Astrocyte (in vitro differentiated cells and primary cell): ENCODE results near the gene HSF4. TPM values are rescaled to one million over a fixed set of nuclear protein-coding genes. Genes with fewer than 3 reads are reported as not detected.

ENCODE experiments used
- DNase-seq: peaks from one replicate; pipeline ENCODE4 v3.0.0-alpha.2; 2010; ENCODE audit warnings: low read depth
- FAIRE-seq: peaks from 2 replicates; lab custom pipeline; 2011; peaks lifted over from hg19 to GRCh38; lab: Jason Lieb, UNC
- H2AFZ ChIP-seq: 2 replicates; pipeline ENCODE4 v1.6.0; 2012; ENCODE audit warnings: low read depth, low read length, inconsistent platforms
- H3K27ac ChIP-seq: 2 replicates; pipeline ENCODE4 v1.5.1; 2011; ENCODE audit warnings: low read depth, low read length, inconsistent platforms
- H3K27me3 ChIP-seq: 2 replicates; pipeline ENCODE4 v1.6.0; 2011; ENCODE audit warnings: low read length, inconsistent platforms; ENCODE audit not compliant: insufficient read depth
- H3K36me3 ChIP-seq: 2 replicates; pipeline ENCODE4 v1.5.1; 2011; ENCODE audit warnings: low read length, inconsistent platforms; ENCODE audit not compliant: insufficient read depth
- H3K4me1 ChIP-seq: 2 replicates; pipeline ENCODE4 v1.5.1; 2011; ENCODE audit warnings: low read length, inconsistent platforms; ENCODE audit not compliant: insufficient read depth
- H3K4me2 ChIP-seq: 2 replicates; pipeline ENCODE4 v1.6.0; 2012; ENCODE audit warnings: low read length, inconsistent platforms
- H3K4me3 ChIP-seq: 2 replicates; pipeline ENCODE4 v1.5.1; 2011; ENCODE audit warnings: low read depth, mild to moderate bottlenecking, low read length, inconsistent platforms; ENCODE audit not compliant: insufficient read depth
- H3K79me2 ChIP-seq: 2 replicates; pipeline ENCODE4 v1.6.0; 2012; ENCODE audit warnings: mild to moderate bottlenecking, low read length, inconsistent platforms; ENCODE audit not compliant: insufficient read depth
- H3K9ac ChIP-seq: 2 replicates; pipeline ENCODE4 v1.6.0; 2012; ENCODE audit warnings: mild to moderate bottlenecking, low read length, inconsistent platforms
- H3K9me3 ChIP-seq: 2 replicates; pipeline ENCODE4 v1.5.1; 2012; ENCODE audit warnings: low read depth, mild to moderate bottlenecking, low read length, inconsistent platforms; ENCODE audit not compliant: insufficient read depth
- H4K20me1 ChIP-seq: 2 replicates; pipeline ENCODE4 v1.6.0; 2012; ENCODE audit warnings: low read length, inconsistent platforms; ENCODE audit not compliant: insufficient read depth
- H3K27ac Mint-ChIP-seq: one replicate; pipeline ENCODE4 v1.8.0; 2021; ENCODE audit warnings: mild to moderate bottlenecking, mixed read lengths; ENCODE audit not compliant: unreplicated experiment
- H3K27me3 Mint-ChIP-seq: one replicate; pipeline ENCODE4 v1.8.0; 2021; ENCODE audit warnings: low read depth, mixed read lengths; ENCODE audit not compliant: unreplicated experiment
- H3K36me3 Mint-ChIP-seq: one replicate; pipeline ENCODE4 v1.8.0; 2021; ENCODE audit warnings: low read depth, mixed read lengths; ENCODE audit not compliant: unreplicated experiment
- H3K4me1 Mint-ChIP-seq: one replicate; pipeline ENCODE4 v1.8.0; 2021; ENCODE audit warnings: low read depth, mixed read lengths; ENCODE audit not compliant: unreplicated experiment
- H3K4me3 Mint-ChIP-seq: one replicate; pipeline ENCODE4 v1.8.0; 2021; ENCODE audit warnings: mild to moderate bottlenecking, moderate library complexity, mixed read lengths; ENCODE audit not compliant: unreplicated experiment
- H3K9me3 Mint-ChIP-seq: one replicate; pipeline ENCODE4 v1.8.0; 2021; ENCODE audit warnings: mild to moderate bottlenecking, mixed read lengths; ENCODE audit not compliant: unreplicated experiment
- EZH2 ChIP-seq: IDR thresholded peaks from 2 replicates; pipeline ENCODE4 v1.6.1; 2012; ENCODE audit warnings: mild to moderate bottlenecking, low read length, inconsistent platforms; ENCODE audit not compliant: insufficient read depth
- total RNA-seq: library from RNA; stranded (reverse); gene quantifications from 2 replicates; pipeline ENCODE4 v1.2.1, GENCODE V29; 2021
- TF ChIP-seq, protein P1 (sequence below): IDR thresholded peaks from 2 replicates; pipeline ENCODE4 v1.5.1; 2011; ENCODE audit warnings: low read depth, mild to moderate bottlenecking, inconsistent platforms, low read length, moderate library complexity; ENCODE audit not compliant: insufficient read depth

HSF4 gene
- total RNA-seq, 1 donor from 2014 or later = 4.5 TPM

DNA sequence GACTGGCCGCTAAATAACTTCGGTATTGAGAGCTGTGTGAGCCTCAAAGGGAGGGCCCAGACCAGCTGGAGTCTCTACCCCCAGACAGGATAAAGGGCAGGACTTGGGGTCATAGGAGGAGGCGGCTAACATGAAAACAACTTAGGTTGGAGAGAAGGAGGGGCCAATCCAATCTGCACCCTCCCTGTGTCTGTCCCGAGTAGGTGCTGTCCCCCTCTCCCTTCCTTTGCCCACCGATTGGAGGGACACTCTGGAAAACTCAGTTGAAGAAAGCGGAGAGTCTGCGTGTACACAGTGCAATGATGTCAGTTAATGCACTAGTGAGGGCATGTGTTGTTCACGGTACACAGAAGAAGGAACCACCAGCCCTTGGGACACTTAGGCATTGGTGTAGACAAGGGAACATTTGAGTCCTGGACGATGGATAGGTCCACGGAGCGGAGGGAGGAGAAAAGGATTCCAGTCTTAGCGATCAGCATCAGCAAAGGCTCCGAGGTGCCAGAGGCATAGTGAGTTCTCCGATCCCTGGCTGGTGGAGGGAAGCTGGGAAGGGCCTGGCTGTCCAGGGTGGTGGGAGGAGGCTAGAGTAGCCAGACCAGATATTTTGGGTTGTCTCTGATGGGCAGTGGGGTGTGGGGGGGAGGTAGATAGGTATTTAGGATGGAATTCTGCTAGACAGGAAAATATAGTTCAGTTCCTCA, 6.6 kb downstream of the HSF4 start:
- TF ChIP-seq EZH2 = no peak
- TF ChIP-seq, protein P1, sequence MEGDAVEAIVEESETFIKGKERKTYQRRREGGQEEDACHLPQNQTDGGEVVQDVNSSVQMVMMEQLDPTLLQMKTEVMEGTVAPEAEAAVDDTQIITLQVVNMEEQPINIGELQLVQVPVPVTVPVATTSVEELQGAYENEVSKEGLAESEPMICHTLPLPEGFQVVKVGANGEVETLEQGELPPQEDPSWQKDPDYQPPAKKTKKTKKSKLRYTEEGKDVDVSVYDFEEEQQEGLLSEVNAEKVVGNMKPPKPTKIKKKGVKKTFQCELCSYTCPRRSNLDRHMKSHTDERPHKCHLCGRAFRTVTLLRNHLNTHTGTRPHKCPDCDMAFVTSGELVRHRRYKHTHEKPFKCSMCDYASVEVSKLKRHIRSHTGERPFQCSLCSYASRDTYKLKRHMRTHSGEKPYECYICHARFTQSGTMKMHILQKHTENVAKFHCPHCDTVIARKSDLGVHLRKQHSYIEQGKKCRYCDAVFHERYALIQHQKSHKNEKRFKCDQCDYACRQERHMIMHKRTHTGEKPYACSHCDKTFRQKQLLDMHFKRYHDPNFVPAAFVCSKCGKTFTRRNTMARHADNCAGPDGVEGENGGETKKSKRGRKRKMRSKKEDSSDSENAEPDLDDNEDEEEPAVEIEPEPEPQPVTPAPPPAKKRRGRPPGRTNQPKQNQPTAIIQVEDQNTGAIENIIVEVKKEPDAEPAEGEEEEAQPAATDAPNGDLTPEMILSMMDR = no peak
- Histone ChIP-seq H3K27me3 (peaks cover 26% of the 10 kb centered on the region), H3K9ac (peak overlapping the region; percentile 70), H3K79me2 (no peaks in the 10 kb centered on the region), H3K27ac (peak overlapping the region; percentile 8), H3K4me2 (peak overlapping the region; percentile 87), H4K20me1 (peaks cover 9% of the 10 kb centered on the region), H2AFZ (peak overlapping the region; percentile 72), H3K4me3 (peak overlapping the region; percentile 48), H3K9me3 (no peaks in the 10 kb centered on the region), H3K36me3 (no peaks in the 10 kb centered on the region), H3K4me1 (peaks cover 31% of the 10 kb centered on the region)
- H3K4me3 Mint-ChIP-seq = peak overlapping the region; percentile 81
- FAIRE-seq = no peak
- peaks cover 38% of the 10 kb centered on the region for H3K27me3 Mint-ChIP-seq
- peaks cover 11% of the 10 kb centered on the region for H3K36me3 Mint-ChIP-seq
- no peak for DNase-seq
- no peaks in the 10 kb centered on the region for H3K9me3 Mint-ChIP-seq
- H3K4me1 Mint-ChIP-seq = peaks cover 23% of the 10 kb centered on the region
- H3K27ac Mint-ChIP-seq = peak overlapping the region; percentile 95

DNA sequence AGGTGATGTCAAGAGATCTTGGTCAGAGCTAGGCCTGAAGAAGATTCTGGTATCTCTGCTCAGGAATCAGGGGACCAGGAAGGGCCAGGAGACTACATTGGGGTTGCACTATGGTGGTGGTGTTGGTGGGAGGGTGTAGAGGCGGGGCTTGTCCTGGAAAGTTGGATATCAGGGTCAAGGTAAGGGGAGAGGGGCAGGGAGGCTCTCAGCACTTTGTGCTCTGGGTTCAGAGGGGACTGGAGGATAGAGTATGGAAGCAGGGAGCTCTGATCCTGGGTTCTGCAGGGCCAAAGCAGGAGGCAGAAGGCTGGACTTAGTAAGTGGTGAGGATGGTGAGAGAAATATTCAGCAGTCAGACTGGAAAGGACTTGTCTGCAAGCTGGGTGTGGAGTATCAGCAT, 8.8 kb downstream of the HSF4 start:
- H3K4me1 ChIP-seq = peaks cover 31% of the 10 kb centered on the region
- H4K20me1 ChIP-seq = peaks cover 27% of the 10 kb centered on the region
- Mint-ChIP-seq H3K4me3 (peak overlapping the region; percentile 78), H3K36me3 (peaks cover 17% of the 10 kb centered on the region), H3K27ac (peak overlapping the region; percentile 67), H3K4me1 (peaks cover 25% of the 10 kb centered on the region), H3K27me3 (peaks cover 24% of the 10 kb centered on the region), H3K9me3 (peaks cover 2% of the 10 kb centered on the region)
- peaks cover 9% of the 10 kb centered on the region for H3K27me3 ChIP-seq
- peak overlapping the region; percentile 78 for H2AFZ ChIP-seq
- no peaks in the 10 kb centered on the region for H3K79me2 ChIP-seq
- no peak for FAIRE-seq
- TF ChIP-seq, protein P1 = no peak
- TF ChIP-seq EZH2 = no peak
- H3K4me3 ChIP-seq = no peak overlapping the region
- no peaks in the 10 kb centered on the region for H3K36me3 ChIP-seq
- no peak overlapping the region for H3K27ac ChIP-seq
- DNase-seq = no peak
- peak overlapping the region; percentile 86 for H3K4me2 ChIP-seq
- peak overlapping the region; percentile 29 for H3K9ac ChIP-seq
- H3K9me3 ChIP-seq = no peaks in the 10 kb centered on the region
